Muscle layer of colon (tissue), 2 donors: ENCODE results near the gene LAMTOR2.
A peak's percentile ranks its signal among the peaks of the same experiment; 100 is the strongest.
"Not testable (repeated sequence)": the region's sequence is repeated elsewhere in the genome, so short reads cannot be mapped to it uniquely, and the experiment has no call there.

Source experiments
- H3K27ac ChIP-seq: one replicate; pipeline ENCODE4 v1.7.0; 2013; ENCODE audit warnings: low read depth, mild to moderate bottlenecking, low read length, moderate library complexity
- H3K27me3 ChIP-seq, 2 donors: one replicate each; pipeline ENCODE4 v1.7.0; 2013; ENCODE audit warnings: low read length in 2 of 2, mild to moderate bottlenecking in 2 of 2; ENCODE audit not compliant: insufficient read depth in 2 of 2, control insufficient read depth in 1 of 2
- H3K36me3 ChIP-seq: one replicate; pipeline ENCODE4 v1.7.0; 2013; ENCODE audit warnings: mild to moderate bottlenecking, low read length; ENCODE audit not compliant: insufficient read depth
- H3K4me1 ChIP-seq: one replicate; pipeline ENCODE4 v1.7.0; 2013; ENCODE audit warnings: mild to moderate bottlenecking, low read length; ENCODE audit not compliant: insufficient read depth
- H3K4me3 ChIP-seq, 2 donors: one replicate each; pipeline ENCODE4 v1.7.0; 2013; ENCODE audit warnings: low read length in 2 of 2, low read depth in 1 of 2, mild to moderate bottlenecking in 1 of 2, moderate library complexity in 1 of 2
- H3K9ac ChIP-seq: one replicate; pipeline ENCODE4 v1.7.0; 2013; ENCODE audit warnings: low read length
- H3K9me3 ChIP-seq: one replicate; pipeline ENCODE4 v1.7.0; 2013; ENCODE audit warnings: mild to moderate bottlenecking, low read length
- donor health status: abdominal sarcoma.
- donor health status: Adenocarcinoma of cecum.

The LAMTOR2 gene

DNA sequence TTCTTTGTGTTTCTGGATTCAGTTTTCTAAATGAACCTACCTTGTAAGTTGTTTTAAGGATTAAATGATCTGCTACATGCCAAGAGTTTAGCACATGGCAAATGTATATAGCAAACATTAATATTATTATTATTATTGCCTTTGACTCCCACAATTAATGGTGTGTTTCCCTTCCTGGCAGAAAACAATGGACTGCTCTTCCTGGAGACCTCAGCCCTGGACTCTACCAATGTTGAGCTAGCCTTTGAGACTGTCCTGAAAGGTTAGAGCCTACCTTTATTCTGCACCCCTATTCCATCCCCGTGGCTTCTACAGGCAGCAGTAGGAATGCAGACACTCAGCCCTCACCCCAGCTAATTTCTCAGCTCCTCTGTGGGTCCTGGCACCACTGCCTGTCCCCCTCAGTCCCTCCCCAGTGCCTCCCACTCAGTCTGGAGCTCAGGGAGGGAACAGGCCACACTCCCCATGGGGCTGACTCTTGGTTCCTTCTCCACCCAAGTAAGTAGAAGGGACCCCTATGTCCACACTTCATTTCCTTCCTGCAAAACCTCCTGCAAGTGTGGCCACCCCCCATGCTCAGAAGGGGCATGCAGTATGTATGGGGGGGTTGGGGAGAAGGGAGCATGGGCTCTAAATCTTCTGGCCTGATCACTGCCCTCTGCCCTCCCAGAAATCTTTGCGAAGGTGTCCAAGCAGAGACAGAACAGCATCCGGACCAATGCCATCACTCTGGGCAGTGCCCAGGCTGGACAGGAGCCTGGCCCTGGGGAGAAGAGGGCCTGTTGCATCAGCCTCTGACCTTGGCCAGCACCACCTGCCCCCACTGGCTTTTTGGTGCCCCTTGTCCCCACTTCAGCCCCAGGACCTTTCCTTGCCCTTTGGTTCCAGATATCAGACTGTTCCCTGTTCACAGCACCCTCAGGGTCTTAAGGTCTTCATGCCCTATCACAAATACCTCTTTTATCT, 15.2 kb downstream of the LAMTOR2 start:
- Histone ChIP-seq H3K27me3 (peaks cover 0 to 8% of the 10 kb centered on the region in 2 donors), H3K27ac (no peak overlapping the region)

DNA sequence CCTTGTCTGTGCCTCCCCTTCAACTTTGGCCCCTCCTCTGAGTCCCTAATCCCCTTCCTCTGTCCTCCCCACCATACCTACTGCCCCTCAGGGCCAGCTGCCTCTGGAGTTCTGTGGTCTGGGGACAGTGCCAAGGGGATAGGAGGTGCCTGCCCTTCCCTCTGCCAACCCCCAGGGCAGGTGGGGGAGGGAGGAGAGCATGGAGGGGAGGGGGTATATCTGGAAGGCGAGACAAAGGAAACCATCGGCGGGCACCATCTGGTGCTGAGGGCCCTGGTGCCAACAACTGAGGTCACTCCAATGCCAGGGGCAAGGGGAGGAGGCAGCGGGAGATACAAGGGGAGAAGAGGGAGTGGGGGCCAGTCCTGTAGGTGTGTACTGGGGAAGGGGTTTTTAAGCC, 16.0 kb downstream of the LAMTOR2 start:
- Histone ChIP-seq H3K9ac (no peak overlapping the region), H3K27ac (no peak overlapping the region), H3K4me1 (peaks cover under 1% of the 10 kb centered on the region), H3K27me3 (peaks cover 0 to 8% of the 10 kb centered on the region in 2 donors), H3K4me3 (no peak overlapping the region), H3K9me3 (no peaks in the 10 kb centered on the region), H3K36me3 (no peaks in the 10 kb centered on the region)

More for the DNA sequence above, 15.2 kb downstream of the LAMTOR2 start:
- Histone ChIP-seq H3K9me3 (no peaks in the 10 kb centered on the region), H3K4me3 (no peak overlapping the region), H3K9ac (no peak overlapping the region), H3K36me3 (no peaks in the 10 kb centered on the region), H3K4me1 (no peaks in the 10 kb centered on the region)

DNA sequence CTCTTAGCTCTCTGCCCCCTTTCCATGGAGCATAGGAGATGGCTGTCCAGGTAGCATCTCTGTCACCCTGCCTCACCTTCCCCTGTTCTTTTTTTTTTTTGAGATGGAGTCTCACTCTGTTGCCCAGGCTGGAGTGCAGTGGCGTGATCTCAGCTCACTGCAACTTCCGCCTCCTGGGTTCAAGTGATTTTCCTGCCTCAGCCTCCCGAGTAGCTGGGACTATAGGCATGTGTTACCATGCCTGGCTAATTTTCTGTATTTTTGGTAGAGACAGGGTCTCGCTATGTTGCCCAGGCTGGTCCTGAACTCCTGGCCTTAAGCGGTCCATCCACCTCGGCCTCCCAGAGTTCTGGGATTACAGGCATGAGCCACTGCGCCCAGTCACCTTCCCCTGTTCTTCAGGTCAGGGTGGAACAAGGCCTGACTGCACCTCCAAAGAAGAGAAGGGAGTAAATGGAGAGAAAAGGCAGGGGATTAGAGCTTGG, 16.8 kb downstream of the LAMTOR2 start:
- not testable (repeated sequence) for H3K4me3 ChIP-seq, H3K27me3 ChIP-seq, H3K36me3 ChIP-seq, H3K9me3 ChIP-seq, H3K4me1 ChIP-seq, H3K27ac ChIP-seq, H3K9ac ChIP-seq

GRCh38 chr1:156072251-156072650, 17.7 kb downstream of the LAMTOR2 start:
- Histone ChIP-seq H3K9ac (no peak overlapping the region), H3K36me3 (no peaks in the 10 kb centered on the region), H3K4me3 (no peak overlapping the region), H3K9me3 (no peaks in the 10 kb centered on the region), H3K4me1 (peaks cover 7% of the 10 kb centered on the region), H3K27me3 (peaks cover 0 to 8% of the 10 kb centered on the region in 2 donors), H3K27ac (no peak overlapping the region)

GRCh38 chr1:156073110-156073687, 18.6 kb downstream of the LAMTOR2 start:
- Histone ChIP-seq H3K4me3 (no peak overlapping the region), H3K36me3 (no peaks in the 10 kb centered on the region), H3K4me1 (peaks cover 7% of the 10 kb centered on the region), H3K27me3 (peaks cover 0 to 8% of the 10 kb centered on the region in 2 donors), H3K9ac (no peak overlapping the region), H3K9me3 (no peaks in the 10 kb centered on the region), H3K27ac (no peak overlapping the region)

- peaks cover 7% of the 10 kb centered on the region for H3K4me1 ChIP-seq
- H3K27ac ChIP-seq: no peak overlapping the region
- H3K27me3 ChIP-seq: peaks cover 0 to 8% of the 10 kb centered on the region in 2 donors
- no peak overlapping the region for H3K9ac ChIP-seq
- H3K36me3 ChIP-seq: no peaks in the 10 kb centered on the region
- no peak overlapping the region for H3K4me3 ChIP-seq
- no peaks in the 10 kb centered on the region for H3K9me3 ChIP-seq
Observed at GRCh38 chr1:156073740-156074139, 19.2 kb downstream of the LAMTOR2 start.

- Histone ChIP-seq H3K4me3 (no peak overlapping the region), H3K9ac (no peak overlapping the region), H3K27me3 (peaks cover 0 to 8% of the 10 kb centered on the region in 2 donors), H3K36me3 (no peaks in the 10 kb centered on the region), H3K27ac (no peak overlapping the region), H3K9me3 (no peaks in the 10 kb centered on the region), H3K4me1 (peaks cover 7% of the 10 kb centered on the region)
Observed at GRCh38 chr1:156074661-156075060, 20.1 kb downstream of the LAMTOR2 start.

DNA sequence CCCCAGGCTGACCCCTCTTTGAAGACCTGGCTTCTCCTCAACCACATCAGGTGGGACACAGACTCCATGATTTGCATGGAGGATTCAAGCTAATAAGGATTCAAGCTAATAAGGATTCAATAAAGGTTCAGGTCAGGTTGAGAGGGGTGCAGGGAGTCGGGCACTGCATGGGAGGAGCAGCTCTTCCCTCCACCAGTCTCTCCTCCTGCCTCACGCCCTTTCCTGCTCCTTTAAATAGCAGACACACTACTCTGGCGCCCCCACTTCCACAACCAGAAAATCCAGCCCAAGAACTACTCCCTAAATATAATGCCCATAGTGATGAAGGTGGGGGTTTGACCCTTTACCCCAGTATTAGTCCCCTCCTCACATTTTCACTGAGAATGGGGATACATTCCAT, 20.6 kb downstream of the LAMTOR2 start:
- H3K27me3 ChIP-seq: peaks cover 0 to 5% of the 10 kb centered on the region in 2 donors
- no peak overlapping the region for H3K4me3 ChIP-seq
- no peak overlapping the region for H3K9ac ChIP-seq
- no peak overlapping the region for H3K27ac ChIP-seq
- peaks cover 7% of the 10 kb centered on the region for H3K4me1 ChIP-seq
- no peaks in the 10 kb centered on the region for H3K9me3 ChIP-seq
- H3K36me3 ChIP-seq: no peaks in the 10 kb centered on the region

DNA sequence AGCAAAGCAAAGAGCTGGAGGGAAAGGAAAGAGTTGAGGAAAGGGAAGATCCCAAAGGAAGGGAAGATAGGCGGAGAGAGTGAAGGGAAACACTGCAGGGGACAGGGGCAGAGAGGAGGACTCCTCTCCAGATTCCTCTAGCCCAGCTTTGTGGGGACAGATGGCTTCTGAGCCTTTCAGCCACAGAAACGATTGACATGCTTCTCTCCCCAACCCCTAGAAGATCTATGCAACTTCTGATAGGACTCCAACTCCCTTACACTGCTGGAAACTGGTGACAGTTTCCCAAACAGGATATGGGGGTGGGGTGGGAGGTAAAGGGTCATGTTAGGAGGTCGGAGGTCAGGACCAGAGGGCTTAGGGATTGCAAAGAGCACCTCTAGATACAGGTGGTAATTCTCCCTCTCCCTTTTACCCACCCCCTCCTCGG, 21.2 kb downstream of the LAMTOR2 start:
- Histone ChIP-seq H3K36me3 (no peaks in the 10 kb centered on the region), H3K4me3 (peak overlapping the region in 1 of 2 donors; percentile 68), H3K4me1 (peaks cover 7% of the 10 kb centered on the region), H3K27me3 (no peaks in the 10 kb centered on the region), H3K27ac (no peak overlapping the region), H3K9ac (peak overlapping the region; percentile 40), H3K9me3 (no peaks in the 10 kb centered on the region)

DNA sequence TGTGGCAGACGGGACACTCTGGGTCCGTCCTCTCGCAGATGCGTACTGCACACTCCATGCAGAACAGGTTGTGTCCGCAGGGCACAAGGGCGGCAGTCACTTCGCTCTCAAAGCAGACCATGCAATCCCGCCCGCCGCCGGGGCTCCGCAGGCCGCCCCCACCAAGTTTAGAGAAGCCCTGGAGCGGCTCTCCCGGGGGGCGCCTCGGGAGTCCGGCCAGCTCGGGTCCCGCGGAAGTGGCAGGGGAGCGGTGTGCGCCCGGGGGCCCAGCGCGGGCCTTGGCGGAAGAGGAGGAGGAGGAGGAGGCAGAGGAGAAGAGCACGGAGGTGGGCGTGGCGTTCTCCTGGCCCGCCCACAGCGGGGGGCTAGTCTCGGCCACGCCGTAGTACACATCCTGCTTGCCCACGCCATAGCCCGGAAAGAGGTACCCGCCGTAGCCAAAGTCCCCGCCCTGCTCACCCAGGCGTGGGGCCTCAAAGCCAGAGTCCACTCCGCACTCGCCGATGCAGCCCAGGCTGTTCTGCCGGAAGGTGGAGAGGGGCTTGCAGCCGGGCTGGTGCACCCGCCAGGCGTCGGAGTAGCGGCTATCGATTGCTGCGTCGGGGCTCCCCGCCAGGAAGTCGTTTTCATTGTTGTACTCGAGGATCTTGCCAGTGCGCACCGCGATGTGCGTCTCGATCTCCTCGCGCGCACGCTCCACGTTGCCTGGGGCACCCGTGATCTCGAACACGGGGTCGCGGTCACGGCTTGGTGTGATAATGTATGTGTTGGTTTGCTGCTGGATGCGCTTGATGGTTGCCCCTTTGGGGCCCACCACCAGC, 22.2 kb downstream of the LAMTOR2 start:
- Histone ChIP-seq H3K9me3 (no peaks in the 10 kb centered on the region), H3K36me3 (no peaks in the 10 kb centered on the region), H3K27ac (peak overlapping the region; percentile 27), H3K9ac (peak overlapping the region; percentile 40), H3K27me3 (no peaks in the 10 kb centered on the region), H3K4me3 (peak overlapping the region; percentile 31 to 68), H3K4me1 (peaks cover 11% of the 10 kb centered on the region)

DNA sequence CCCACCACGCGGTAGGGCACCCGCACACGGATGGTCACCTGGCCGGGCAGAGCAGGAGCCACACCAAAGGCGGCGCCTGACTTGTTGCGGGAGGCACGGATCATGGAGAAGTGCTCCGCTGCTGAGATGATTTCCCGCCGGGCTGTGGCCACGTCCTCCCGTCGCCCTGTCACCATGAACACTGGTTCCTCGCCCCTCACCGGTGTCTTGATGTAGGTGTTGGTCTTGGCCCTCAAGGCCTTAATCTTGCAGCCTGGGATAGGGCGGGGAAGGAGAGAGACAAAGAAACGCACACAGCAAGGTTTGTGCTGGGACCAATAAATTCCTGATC, 22.8 kb downstream of the LAMTOR2 start:
- Histone ChIP-seq H3K27me3 (no peaks in the 10 kb centered on the region), H3K27ac (no peak overlapping the region), H3K9me3 (no peaks in the 10 kb centered on the region), H3K4me3 (peak overlapping the region in 1 of 2 donors; percentile 45), H3K9ac (no peak overlapping the region), H3K4me1 (peaks cover 11% of the 10 kb centered on the region), H3K36me3 (no peaks in the 10 kb centered on the region)
